GM20431 (cell line): Measurements from ENCODE around the gene RIN3.

Source experiments
- in situ Hi-C: fragments of 300-500 bp; cut with MseI, MboI; formaldehyde crosslinking; loops from one replicate; pipeline ENCODE4 v1.15.0; 2020; ENCODE audit warnings: low sequenced_read_pairs; ENCODE audit not compliant: unreplicated experiment

RIN3 gene

DNA sequence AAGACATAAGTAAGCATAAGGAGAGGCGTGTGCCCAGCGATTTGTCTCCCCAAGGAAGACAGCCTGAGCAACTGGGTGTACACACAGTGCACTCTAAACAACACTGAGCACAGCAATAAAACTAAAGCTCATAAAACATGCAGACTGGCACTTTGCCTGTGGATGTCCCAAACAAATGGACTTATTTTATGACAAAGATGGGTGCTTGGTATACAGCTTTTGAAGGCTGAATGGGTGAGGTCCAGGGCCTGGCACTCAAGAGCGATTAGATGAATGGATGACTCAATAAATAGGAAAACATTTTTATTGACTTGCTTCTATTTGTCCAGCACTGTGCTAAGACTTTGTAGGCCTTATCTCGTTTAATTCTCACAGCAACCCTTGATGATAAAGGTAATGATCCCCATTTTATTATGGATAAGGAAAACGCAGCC lies 206.3 kb downstream of the RIN3 start:
- in situ Hi-C loops = no loop called here

DNA sequence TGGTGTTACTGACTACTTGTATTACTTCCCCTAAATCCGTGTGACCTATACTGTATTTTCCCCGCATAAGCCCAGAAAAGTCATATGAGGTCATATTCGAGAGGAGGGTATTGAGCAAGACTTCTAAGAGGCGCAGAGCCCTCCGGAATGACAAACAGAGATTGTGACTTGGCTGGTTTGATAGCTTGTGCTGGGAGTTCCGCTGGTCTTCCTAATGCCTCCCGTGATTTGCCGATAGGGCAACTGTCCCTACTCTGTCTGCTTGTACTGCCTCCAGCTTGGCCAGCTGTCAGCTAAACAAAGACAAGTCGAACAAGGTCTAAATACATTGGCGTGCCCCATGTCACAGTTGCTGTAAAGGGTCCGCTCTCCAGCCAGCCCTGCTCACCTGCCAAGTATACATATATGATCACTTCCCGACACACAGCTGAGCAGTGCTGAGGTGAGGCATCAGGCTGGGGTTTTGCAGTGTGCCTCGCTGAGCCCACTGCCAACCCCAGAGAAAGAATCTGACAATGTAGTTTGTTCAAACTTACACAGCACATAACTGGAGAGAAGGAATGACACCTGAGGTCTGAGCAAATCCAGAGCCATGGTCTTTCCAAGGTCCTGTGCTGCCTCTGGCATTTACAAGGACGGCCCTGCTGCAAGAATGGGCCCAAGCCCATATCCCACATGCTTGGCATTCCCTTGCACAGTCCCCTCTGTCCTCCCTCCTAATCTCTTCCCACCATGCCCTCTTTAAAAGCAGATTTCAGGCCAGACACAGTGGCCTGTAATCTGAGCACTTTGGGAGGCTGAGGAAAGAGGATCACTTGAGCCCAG lies 211.1 kb downstream of the RIN3 start:
- in situ Hi-C loops = no loop called here

DNA sequence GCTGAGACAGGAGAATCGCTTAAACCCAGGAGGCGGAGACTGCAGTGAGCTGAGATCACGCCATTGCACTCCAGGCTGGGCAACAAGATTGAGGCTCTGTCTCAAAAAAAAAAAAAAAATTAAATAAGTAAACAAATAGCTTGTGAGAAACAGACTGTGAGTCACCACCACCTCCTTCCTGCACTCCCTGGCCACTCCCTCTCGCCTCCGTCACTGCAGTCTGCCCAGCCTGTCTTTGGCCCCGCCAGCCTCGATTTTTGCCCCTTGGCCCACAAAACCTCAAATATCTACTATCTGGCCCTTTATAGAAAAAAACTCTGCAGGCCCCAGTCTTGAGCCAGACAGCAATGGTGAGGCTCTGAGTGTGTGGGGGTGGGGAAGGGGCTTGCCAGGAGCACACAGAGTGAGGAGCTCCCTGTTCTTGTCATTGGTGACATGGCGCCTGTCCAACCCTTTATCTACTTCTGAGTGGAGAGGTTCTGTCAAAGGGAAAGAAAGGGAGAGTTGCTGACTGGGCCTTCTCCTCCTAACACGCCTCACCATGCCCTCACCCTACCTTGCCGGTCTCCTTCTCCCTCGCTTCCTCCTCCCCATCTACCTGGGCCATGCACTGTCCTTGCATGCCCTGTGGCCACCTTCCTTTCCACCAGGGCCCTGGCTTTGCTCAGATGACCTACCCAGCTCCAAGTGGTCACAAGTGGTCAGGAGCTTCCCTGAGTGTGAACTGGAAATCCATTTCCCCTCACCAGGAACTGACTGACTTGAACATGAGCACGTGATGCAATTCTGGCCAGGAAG lies 212.8 kb downstream of the RIN3 start:
- in situ Hi-C loops = no loop called here

DNA sequence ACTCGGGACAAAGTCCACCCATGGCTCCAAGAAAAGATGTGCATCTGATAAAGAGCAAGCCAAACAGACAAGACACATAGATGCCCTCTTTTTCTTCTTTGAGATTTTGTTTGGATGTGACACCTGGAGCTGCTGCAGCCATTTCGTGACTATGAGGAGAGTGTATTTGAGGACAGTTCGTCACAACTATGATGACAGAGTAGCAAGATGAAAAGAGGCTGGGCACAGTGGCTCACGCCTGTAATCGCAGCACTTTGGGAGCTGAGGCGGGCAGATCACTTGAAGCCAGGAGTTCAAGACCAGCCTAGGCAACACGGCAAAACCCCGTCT lies 213.3 kb downstream of the RIN3 start:
- in situ Hi-C loops = no loop called here

DNA sequence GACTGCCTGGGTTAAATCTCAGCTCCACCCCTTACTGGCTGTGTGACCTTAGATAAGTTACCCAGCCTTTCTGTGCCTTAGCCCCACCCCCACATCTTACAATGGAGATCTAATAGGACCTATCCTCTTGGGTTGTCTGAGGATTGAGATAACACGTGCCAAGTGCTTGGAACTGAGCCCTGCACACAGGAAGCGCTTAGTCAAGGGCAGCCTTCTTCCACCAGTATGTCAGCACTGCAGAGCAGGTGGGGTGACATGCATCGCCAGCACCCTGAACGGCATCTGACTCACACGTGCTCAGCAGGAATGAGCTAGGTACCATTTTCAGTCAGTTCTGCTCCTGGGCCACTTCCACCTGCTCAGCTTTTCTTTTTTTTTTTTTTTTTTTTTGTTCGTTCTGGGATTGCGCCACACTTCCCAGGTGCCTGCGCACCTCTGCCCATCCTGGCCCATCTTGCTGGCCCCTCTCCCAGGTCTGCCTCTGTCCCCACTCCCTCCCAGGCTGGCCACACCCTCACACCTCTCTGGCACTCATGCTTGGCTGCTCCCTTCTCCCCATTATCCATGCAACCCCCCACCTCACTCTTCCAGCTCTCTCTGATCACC lies 215.3 kb downstream of the RIN3 start:
- in situ Hi-C loops = no loop called here

DNA sequence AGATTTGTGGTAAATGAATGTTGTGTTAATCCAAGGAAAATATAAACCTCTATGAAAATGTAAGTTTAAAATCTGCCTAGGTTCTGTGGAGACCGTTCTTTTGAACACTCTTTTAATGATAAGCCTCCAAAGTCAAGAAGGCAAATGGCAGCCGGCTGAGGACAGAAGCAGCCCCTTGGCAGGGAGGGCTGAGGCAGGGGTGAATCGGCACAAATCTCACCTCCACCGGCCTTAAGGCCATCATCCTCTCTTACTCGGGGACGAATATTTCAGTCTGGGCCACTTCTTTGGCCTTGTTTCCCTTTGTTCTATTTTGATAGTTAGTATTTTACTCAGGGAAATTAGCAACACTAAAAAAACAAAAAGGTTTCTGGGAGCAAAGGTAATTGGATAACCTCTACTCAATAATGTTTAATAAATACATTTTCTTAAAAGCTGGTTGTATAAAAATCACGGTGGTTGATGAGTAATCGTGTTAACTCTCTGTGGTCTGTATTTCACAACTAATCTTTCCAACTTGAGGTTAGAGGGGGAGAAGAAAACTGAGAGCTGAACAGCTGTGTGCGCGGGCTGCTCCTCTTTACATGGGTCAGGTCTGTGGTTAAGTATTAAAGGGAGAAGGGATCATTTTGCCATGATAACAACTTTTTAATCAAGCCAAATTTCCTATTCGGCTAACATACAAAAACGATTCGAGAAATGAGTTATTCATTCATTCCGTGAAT lies 216.2 kb downstream of the RIN3 start:
- in situ Hi-C loops = no loop called here

DNA sequence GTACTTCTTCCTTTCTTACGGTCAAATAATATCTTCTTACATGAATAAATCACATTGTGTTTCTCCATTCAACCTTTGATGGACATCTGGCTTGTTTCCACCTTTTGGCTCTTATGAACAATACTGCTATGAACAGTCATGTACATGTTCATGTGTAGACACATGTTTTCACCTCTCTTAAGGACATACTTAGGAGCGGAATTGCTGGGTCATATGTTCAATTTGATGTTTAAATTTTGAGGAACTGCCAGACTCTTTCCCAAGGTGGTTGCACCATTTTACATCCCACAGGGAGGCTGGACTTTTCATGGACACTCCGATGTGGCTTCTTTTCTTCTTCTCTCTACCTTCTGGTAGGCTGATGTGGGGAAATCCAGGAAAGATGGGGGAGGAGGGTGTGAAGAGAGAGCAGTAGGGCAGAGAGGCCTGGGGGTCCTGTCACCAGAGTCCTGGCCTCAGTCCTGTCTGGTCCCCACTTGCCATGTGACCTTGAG lies 218.1 kb downstream of the RIN3 start:
- in situ Hi-C loops = no loop called here

DNA sequence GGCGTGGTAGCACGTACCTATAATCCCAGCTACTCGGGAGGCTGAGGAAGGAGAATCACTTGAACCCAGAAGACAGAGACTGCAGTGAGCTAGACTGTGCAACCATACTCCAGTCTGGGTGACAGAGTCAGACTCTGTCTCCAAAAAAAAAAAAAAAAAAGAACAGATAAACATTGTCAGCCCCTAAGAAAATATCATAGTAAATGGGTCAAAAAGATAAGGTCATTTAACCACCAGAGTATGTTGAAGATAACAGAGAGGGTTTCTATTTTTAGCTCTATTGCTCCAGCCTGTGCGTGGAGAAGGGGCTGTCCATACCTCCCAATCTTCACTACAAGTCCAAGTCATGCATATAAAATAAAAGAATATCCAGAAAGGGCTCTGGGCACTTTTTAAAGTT lies 219.4 kb downstream of the RIN3 start:
- in situ Hi-C loops = no loop called here

DNA sequence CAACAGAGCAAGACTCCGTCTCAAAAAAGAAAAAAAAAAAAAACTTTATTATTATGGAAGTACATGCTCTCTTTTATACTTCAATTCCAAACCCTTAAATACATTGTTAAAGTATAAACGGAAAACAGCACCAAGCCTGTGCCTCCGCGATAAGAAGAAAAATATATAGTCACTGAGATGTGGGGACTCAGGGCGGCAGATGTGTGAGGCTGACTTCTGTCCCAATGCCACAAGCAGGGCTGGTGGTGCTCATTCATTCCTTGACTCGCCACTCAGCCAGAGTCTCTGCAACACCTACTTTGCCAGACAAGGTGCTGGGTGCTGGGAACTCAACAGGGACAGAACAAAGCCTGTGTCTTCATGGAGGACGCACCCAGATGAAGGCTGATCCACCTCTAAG lies 221.0 kb downstream of the RIN3 start:
- in situ Hi-C loops = no loop called here

DNA sequence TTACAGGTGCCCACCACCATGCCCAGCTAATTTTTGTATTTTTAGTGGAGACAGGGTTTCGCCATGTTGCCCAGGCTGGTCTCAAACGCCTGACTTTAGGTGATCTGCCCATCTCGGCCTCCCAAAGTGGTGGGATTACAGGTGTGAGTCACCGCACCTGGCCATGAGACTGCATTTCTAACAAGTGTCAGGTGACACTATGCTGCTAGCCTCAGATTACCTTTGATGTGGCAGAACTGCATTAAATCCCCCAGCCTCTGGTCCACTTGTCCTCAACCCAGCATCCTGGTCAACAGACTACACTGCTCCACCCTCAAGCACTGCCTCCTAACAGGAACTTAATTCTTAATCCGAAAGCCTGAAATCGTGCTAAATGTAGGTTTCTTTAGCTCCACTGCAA lies 221.8 kb downstream of the RIN3 start:
- in situ Hi-C loops = no loop called here

DNA sequence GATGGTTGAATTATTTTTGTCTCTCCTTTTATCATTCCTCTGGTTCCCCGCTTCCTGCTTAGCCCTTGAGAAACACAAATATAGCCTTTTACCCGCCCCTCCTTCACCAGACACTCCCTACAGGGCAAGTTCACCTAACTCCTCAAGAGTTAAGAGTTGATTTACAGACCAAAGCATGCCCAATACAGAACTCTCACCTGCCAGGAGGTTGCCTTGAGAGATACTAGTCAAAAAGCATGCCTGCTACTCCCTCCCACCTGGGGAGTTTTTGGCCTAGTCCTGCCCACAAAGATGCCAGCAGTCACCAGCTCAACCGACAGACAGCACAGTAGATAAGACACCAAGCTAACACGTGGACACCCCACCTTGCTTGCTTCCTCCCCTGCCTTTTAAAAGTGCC lies 223.6 kb downstream of the RIN3 start:
- in situ Hi-C loops = no loop called here

DNA sequence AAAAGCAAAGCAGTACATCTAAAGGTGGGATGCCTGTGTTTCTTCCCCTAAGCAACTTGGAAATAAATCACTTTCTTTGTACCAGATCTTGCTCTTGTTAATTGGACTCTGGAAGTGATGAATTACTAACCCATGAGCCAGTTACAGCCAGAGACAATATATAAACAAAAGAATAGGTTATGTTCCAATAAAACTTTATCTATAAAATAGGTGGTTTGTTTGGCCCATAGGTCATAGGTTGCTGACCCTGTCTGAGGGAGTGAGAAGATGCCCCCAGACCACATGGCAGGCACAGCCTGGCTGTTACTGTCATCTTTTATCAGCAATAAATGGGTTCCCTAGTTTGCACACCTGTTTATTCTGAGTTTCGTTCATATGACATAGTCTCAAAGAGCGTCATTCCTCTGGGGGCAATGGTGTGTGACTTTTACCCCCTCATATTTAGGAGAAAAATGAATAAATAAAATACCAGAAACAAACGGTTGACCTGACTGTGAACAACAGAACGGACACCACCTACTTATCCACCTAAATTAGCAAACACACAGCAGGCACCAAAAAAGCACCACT lies 224.1 kb downstream of the RIN3 start:
- in situ Hi-C loops = no loop called here
